NCI-H2227 treated with DMSO at 0.1 percent for 48 hours (cell line): ENCODE measurements around the gene SPR.

Source experiments
- DNase-seq: peaks from one replicate; lab custom pipeline; 2025; lab: John Stamatoyannopoulos, UW

SPR gene

DNA sequence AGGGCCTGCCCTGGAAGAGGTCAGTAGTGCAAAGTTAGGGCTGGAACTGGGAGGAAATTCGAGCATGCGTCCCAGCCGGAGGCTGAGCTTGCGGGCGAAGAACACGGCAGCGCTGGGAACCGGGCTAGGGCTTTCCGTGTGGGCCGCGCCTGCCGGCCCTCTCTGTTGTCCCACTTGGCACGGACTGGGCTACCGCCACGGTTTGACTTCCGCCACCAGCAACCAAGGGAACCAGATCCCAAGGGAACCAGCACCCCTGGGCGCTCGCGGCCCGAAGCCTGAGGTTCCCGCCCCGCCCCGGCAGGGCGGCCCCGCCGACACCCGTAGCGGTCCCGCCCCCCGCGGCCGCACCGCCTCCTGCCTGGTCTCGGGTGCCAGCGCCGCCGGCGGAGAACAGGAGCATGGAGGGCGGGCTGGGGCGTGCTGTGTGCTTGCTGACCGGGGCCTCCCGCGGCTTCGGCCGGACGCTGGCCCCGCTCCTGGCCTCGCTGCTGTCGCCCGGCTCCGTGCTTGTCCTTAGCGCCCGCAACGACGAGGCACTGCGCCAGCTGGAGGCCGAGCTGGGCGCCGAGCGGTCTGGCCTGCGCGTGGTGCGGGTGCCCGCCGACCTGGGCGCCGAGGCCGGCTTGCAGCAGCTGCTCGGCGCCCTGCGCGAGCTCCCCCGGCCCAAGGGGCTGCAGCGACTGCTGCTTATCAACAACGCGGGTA is at the start of gene SPR:
Gene SPR (plus strand): TSS at position 377 of the 708 bp plus-strand sequence. CDS start 25 bp downstream, at position 402.
- DNase-seq, result peak; percentile 72

DNA sequence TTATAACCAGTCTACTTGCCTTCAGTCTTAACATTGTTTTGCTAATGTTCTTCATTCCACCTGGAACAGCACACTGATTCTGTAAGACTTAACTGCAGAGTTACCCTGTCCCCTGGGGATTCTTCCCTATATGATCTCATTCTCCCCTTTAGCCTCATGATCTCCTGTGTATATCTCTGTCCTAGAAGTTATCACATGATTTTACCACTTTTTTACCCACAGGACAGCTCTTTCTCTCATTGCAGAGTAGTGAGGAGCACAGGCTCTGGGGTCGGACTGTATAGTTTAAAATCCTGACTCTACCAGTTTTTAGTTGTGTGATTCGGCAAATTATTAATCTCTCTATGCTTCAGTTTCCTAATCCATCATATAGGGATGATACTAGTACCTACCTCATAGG is 47.1 kb upstream of the SPR start:
- DNase-seq, result no peak

DNA sequence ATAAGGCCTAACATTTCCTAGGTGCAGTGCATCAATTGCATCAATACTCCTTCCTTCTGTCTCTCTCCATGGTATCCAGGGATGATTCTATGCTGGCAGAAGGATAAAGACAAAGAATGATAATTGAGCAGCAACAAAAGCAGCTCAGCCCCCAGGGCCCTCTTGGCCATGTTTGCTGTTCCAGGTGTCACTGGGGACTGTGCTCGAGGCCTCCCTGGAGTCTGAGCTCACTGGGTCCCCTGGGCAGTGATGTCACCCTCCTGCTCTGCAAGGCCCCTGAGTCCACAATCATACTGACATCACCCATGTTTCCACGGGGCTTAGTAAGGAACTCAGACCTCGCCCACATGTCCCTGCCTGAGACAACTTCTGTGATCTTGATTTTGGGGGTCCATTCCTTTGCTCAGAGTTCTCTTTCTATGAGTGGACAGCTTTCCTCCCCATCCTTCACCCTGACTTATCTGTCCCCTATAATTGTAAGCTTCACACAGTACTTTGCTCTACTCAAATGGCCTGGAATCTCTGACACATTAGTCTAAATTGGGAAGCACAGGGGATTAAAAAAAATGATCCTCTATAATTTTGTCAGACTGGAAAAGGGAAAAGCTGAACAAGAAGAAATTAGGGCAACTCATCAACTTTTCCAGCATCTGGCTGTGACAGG is 45.6 kb upstream of the SPR start:
- DNase-seq, result no peak

DNA sequence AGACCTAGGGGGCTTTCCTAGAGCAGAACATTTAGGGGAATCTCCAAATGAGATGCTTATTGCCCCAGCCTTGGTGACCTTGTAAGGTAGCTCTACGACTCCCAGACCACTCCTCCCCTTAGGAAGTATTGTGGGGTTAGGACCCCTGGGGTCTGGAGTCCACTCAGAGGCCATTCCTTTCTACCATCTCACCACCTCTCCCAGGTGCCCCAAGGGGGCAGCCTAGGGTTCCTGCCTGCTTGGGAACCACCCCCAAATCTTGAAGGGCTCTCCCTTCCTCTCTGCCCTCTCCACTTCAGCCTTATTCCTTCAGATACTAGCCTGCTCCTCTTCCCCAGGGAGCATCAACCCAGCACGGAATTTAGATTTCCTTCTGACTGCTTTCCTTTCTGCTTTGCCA is 43.9 kb upstream of the SPR start:
- DNase-seq, result no peak

DNA sequence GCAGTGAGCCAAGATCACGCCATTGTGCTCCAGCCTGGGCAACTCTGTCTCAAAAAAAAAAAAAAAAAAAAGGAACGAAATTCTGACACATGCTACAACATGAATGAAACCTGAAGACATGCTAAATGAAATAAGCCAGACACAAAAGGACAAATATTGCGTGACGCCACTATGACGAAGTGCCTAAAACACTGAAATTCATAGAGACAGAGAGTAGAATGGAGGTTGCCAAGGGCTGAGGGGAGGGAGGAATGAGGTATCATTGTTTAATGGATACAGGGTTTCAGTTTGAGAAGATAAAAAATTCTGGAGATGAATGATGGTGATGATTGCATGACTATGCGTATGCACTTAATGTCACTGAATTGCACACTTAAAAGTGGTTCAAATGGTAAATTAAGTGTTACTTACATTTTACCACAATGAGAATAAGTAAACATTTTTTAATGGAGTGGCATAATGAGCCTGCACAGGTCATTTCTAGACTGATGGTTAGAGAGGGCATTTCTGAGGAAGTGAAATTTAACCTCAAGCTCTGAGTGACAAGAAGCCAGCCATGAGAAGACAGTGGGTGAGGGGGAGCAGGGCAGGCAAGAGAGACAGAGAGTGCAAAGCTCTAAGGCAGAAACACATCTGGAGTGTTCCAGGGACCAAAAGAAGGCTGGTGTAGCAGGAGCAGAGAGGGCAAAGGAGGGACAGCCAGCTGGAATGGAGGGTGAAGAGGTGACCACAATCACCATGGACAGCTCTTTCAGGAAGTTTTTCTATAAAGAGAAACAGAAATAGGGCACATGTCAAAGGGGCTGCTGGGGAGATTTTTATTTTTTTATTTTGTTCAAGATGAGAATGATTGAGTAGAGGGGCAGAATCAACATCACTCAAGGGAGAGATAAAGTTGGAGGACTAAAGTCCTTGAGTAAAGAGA is 40.8 kb upstream of the SPR start:
- DNase-seq, result no peak

DNA sequence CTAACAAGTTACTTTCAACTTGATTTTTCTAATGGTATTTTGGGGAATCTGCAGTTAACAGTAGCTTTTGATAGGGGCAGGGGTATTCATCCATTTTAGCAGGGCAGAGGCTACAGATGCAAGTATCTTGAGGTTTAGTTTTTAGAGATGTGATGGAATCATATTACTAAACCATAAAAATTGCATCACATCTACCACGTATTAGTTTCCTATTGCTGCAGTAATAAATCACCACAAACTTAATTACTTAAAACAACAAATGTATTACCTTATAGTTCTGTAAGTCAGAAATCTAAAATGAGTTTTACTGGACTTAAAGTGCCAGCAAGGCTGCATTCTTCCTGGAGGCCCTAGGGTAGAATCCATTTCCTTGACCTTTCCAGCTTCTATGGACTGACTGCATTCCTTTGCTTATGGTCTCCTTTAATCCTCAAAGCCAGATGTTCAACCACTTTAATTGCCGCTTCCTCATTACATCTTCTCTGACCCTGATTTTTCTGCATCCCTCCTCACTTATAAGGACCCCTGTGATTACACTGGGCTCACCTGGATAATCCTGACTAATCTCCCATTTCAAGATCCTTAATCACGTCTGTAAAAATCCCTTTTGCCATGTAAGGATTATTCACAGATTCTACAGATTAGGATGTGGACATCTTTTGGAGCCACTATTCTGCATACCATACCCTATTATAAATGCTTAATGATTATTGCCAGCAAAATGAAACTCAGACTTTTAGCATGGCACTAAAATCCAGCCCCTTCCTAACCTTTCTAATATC is 39.5 kb upstream of the SPR start:
- no peak for DNase-seq

DNA sequence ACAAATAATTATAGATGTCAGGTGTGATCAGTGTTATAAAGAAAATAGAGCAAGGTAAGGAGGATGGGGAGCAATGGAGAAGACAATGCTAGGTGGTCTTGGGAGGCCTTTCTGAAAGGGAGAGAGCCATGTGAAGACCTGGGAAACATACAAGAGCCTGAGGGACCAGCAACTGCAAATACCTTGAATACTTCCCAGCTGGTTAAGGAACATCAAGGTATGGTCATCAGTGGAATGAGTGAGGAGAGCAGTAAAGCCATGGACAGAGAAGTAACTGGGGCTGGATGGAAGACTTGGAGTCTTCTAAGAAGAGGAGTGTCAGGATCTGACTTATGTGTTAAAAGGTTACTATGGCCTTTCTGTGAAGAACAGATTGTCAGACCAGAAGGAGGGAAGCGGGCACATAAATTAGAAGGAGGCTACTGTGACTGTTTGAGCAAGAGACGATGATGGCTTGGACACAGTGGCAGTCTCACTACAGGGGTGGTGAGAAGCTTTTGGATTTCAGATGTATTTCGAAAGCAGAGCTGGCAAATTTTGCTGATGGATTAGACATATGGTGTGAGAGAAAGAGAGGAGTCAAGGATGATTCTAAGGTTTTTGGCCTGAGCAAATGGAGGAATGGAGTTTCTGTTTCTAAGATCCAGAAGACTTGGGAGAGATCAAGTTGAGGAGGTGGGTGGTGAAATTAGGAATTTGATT is 38.6 kb upstream of the SPR start:
- DNase-seq, result no peak

DNA sequence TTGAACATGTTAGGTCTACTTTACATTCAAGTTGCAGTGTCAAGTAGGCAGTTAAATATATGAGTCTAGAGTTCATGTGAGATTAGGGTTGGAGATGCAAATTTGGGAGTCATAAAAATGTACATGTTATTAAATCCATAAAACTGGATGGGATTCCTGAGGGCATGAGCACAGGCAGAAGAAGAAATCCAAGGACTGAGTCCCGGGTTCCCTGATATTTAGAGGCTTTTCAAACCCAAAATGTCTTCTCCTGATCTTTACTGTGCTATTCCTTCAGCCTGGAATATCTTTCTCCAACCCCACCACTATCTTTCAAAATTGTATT is 38.1 kb upstream of the SPR start:
- DNase-seq, result no peak

DNA sequence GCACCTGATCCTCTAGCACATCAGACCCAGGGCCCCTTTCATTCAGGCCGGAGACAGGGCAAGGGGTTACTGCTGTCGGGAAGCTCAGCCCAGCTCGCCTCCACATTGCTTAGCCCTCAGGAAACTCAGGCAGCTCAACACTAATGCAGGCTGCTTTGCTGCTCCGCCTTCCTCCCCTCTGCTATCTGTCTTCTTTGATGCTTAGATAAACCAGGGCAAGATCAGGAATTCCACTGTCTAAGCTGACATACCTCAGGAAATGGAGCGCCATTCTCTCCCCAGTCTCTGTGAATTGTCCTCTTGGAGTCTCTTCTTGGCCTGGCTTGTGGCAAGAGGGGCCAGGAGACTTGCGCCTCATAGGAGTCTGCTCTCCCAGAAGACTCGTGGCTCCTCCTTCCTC is 35.9 kb upstream of the SPR start:
- no peak for DNase-seq

DNA sequence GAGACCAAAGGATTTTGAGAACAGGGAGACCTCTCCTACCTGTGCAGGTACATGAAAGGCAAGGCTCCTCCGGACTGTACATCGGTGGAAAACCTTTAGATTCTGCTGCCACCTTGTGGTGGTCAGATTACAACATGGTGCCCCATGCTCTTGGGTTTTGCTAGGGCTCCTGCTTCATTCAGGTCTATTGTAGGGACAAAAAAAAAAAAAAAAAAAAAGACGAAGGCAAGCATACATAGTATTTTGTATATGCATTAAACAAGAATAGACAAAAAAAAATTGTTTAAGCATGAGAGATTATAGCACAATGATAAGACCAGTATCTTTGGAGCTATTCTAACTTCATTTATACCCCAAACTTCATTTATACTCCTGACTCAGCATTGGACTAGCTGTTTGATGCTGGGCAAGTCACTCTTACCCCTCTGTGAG is 27.4 kb upstream of the SPR start:
- DNase-seq, result peak; percentile 24

DNA sequence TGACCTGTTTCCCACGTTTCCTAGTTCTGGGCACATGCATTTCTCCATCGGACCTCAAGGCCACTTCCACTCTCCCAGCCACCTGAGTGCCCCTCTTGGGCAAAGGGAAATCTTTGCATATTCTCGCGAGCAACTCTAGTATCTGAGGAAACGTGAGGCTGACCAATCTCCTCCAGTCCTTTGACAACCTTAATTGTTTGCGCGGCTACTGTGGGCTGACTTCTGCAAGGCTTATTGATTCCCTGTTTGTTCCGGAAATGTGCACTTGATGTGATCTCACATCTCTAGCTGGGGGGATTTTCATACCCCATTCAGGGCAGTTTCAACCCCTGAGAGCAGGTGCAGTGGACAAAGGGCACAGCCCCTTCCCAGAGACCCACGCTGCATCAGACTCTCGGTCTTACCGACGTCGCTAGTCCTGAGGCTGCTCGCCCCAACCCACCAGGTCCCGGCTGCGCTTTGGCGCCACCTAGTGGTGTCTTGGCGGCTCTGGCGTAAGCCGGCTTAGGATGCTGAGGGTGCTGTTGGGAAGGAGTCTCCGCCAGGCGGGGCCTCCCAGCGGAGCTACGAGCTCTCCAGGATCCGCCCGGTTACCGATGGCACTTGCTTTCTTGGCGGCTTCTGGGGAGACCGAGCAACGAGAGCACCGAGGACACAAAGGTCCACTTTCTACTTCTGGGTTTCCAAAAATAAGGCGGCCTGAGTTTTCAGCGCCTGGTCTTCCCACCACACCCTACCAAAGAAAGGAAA is 24.8 kb upstream of the SPR start:
- peak; percentile 96 for DNase-seq

DNA sequence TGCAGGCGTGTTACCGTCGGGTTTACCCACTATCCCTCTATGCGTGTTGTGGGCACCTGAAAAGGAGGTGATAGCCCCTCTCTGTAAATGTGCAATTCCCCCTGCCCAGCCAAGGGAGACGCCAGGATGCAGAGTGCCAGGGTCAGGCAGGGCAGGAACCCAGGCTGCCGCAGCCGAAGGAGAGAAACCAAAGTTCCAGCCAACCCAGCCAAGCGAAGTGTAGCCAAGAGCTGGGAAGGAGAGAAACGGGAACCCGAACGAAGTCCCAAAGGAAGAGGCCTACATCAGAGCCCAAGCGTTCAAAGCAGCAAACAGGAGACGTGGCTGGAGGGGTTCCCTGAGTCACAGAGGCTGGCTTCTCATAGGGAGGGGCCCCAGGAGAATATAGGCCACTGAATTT is 24.2 kb upstream of the SPR start:
- DNase-seq, result no peak

DNA sequence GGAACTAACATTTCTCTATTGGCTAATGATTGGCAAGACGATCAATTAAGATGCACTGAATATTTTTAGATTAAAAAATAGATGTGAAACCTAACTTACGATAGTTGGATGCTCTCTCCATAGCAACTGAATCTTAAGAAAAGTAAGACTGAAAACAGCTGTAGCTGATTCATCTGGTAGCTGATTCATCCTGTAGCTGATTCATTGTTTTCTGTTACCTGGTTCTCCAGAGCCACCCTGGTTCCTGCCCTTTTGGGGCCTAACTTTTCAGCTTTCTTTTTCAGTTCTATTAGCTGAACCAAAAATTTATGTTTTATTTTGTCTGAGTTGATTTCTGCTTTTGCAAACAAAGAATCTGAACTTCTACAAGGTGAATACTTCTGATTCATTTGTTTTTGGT is 22.7 kb upstream of the SPR start:
- DNase-seq, result no peak

DNA sequence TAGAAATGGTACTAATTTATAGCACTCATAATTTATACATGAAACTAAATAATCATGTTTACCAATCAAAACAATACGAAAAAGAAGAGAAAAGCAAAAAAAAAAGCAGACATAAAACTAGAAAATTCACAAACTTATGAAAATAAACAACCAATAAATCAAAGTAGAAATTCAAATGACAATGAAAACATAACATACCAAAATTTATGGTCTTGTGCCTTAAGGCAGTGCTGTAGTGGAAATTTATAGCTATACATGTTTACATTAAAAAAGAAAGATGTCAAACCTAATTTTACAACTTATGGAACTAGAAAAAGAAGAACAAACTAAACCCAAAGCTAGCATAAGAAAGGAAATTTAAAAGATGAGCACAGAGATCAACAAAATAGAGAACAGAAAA is 16.1 kb upstream of the SPR start:
- DNase-seq, result no peak

DNA sequence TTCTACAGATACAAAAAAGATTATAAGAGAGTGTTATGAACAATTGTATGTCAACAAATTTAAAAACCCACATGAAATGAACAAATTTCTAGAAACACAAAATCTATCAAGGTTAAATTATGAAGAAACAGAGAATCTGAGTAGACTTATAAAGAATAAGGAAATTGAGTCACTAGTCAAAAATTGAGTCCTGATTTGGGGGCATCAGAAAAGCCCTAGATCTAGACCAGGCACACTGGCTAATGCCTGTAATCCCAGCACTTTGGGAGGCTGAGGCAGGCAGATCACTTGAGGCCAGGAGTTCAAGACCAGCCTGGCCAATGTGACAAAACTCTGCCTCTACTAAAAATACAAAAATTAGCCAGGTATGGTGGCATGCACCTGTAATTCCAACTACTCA is 15.3 kb upstream of the SPR start:
- DNase-seq, result no peak

DNA sequence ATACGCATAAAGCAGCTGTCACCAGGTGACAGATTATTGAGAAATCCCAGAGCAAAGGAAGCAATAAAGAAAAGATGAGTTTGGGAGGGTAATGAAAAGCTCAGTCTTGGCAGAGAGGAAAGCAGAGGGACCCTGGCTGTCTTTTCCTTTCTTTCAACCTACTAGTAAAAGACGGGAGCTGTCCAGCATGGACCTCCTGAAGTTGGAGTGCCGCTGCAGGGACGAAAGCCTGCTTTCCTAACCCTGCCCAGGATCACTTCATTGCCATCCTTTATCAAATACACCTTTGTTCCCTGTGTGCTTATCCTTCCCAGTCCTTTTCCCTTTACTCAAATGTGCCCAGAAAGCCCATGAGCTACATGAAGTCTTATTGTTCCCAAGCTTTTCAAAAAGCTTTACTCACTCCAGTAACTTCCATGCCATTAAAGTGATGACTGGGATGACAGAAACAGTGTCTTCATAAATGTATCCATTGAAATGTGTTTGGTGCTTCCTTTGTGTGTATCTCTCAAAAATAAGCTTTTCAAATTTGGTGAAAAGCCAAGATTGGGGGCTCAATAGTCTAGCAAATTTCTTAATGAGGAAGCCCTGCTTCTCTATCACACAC is 3.7 kb upstream of the SPR start:
- DNase-seq, result no peak

DNA sequence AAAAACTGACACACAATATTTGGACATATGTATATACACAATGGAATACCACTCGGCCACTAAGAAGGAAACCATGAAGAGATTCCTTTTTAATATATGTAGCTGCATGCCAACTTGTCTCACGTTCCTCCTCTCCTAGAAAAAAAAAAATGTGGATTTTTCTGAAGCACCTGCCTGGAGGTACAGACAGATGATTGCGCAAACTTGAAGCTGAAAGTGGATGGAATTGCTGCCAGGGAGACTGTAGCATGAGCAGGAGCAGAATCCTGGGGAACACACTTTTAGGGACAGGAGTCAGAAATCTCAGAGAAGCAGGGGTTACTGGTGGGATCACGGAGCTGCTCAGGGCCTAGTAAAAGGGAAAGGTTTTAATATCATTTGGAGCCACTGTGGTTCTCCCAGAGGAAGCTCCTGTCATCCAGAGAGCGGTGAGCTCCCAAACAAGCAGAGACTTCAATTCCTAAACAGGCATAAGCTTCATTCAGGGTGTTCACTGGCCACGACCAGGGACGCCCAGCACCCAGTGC is 640 bp upstream of the SPR start:
- DNase-seq, result no peak

DNA sequence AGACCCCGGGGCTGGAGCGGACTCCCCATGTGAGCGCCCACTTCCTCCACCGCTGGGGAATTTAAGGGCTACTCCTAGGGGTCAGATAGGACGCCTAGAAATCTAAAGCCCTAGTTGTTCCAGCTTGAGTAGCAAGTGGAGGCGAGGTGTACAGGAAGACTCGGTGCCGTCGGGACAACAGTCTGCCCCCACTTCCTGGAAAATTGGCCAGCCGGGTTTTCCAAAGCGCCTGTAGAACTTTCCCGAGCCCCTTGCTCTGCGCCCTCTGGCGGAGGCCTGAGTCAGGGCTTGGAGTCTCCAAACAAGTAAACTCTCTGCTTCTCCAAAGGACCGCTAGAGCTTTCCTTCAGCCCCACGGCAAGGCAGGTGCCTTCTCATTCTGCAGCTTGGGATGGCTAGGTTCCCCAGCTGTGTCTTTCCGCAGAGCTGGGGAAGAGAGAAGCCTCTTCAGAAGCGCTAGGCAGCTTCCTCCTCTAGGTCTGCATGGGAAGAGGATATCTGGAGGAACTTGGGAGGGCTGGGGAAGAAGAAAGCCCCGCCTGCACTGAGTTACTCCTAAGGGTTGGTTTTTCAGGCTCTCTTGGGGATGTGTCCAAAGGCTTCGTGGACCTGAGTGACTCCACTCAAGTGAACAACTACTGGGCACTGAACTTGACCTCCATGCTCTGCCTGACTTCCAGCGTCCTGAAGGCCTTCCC is 681 bp downstream of the SPR start:
- peak; percentile 81 for DNase-seq

DNA sequence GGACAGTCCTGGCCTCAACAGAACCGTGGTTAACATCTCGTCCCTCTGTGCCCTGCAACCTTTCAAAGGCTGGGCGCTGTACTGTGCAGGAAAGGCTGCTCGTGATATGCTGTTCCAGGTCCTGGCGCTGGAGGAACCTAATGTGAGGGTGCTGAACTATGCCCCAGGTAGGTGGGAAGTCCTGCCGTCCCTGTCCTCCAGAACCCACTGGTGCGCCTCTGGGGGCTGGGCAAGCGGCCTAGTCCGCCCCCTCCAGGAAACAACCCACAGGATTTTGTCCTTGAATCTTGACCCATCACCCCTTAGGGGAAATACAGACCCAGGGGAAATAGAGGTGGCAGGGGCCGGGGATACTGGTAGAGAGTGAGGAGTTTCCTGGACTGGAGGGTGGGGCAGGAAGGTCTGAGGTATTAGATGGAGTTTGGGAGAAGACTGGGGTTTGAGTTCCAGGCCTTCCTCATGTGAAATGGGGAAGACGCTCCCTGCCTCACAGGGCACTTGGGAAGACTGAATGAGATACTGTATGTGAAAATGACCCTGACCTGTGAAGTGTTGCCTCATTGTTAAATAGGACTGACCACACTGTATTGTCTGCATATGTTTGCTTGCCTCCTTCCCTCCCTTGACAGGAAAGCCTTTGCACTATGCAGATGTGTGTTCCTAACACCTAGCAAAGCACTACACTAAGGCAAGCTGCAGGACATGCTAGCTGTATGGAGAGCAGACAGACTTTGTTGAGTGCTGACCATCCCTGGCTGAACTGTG is 1.4 kb downstream of the SPR start:
- DNase-seq, result no peak
